ENCODE measurements around the gene TIMP1. TPM values are rescaled to one million over a fixed set of nuclear protein-coding genes. Genes with fewer than 3 reads are reported as not detected.
A peak's percentile ranks its signal among the peaks of the same experiment; 100 is the strongest.

The TIMP1 gene
- total and polyA plus RNA-seq, 2 experiments from 2014 or later, result 671 to 5,452 TPM

GRCh38 chrX:47587091-47587891 lies 5.1 kb downstream of the TIMP1 start:
- Histone ChIP-seq H3K4me1 (ENCODE audit: insufficient read depth) (no peaks in the 10 kb centered on the region), H3K9me3 (ENCODE audit: low read depth) (no peaks in the 10 kb centered on the region), H3K27me3 (no peaks in the 10 kb centered on the region), H3K4me3 (no peak overlapping the region), H3K9me2 (replicated peaks; ENCODE audit: insufficient read depth) (no peaks in the 10 kb centered on the region), H3K36me3 (replicated peaks; ENCODE audit: insufficient read depth, low read depth) (no peaks in the 10 kb centered on the region), H2AFZ (no peak overlapping the region), H3K4me2 (no peak overlapping the region), H3K79me2 (no peaks in the 10 kb centered on the region), H3K27ac (no peak overlapping the region), H4K20me1 (ENCODE audit: insufficient read depth, poor library complexity, severe bottlenecking) (no peaks in the 10 kb centered on the region)
- TF ChIP-seq EZH2phosphoT487 (IDR thresholded peaks at IDR 0.05; ENCODE audit: low read depth, severe bottlenecking, unreplicated experiment) (no peak), EZH2 (IDR thresholded peaks at IDR 0.05; ENCODE audit: borderline replicate concordance) (no peak)
- WGBS (ENCODE audit: low lambda C conversion rate, missing lambda C conversion rate), result 56% methylated on average over 4 of the region's 4 CpGs
- no peak for DNase-seq (ENCODE audit: low spot score)

- TF ChIP-seq EZH2 (IDR thresholded peaks at IDR 0.05; ENCODE audit: borderline replicate concordance) (no peak), EZH2phosphoT487 (IDR thresholded peaks at IDR 0.05; ENCODE audit: low read depth, severe bottlenecking, unreplicated experiment) (no peak), CTCF (IDR thresholded peaks at IDR 0.05; ENCODE audit: poor library complexity) (no peak)
- no peak overlapping the region for H2AFZ ChIP-seq
- no peaks in the 10 kb centered on the region for H3K9me2 ChIP-seq (replicated peaks; ENCODE audit: insufficient read depth)
- H3K4me2 ChIP-seq, result no peak overlapping the region
- no peaks in the 10 kb centered on the region for H3K27me3 ChIP-seq
- H3K36me3 ChIP-seq (replicated peaks; ENCODE audit: insufficient read depth, low read depth), result no peaks in the 10 kb centered on the region
- H3K27ac ChIP-seq, result no peak overlapping the region
- H3K4me1 ChIP-seq (ENCODE audit: insufficient read depth), result no peaks in the 10 kb centered on the region
- H3K4me3 ChIP-seq, result no peak overlapping the region
- no peaks in the 10 kb centered on the region for H4K20me1 ChIP-seq (ENCODE audit: insufficient read depth, poor library complexity, severe bottlenecking)
- peak; percentile 13 for DNase-seq (ENCODE audit: low spot score)
- no peaks in the 10 kb centered on the region for H3K9me3 ChIP-seq (ENCODE audit: low read depth)
- 73% methylated on average over 16 of the region's 16 CpGs for WGBS (ENCODE audit: low lambda C conversion rate, missing lambda C conversion rate)
- H3K79me2 ChIP-seq, result no peaks in the 10 kb centered on the region
These were observed 5.9 kb downstream of the TIMP1 start for GRCh38 chrX:47587906-47588735.

- TF ChIP-seq EZH2phosphoT487 (IDR thresholded peaks at IDR 0.05; ENCODE audit: low read depth, severe bottlenecking, unreplicated experiment), result no peak
- no peak for TF ChIP-seq CTCF (IDR thresholded peaks at IDR 0.05; ENCODE audit: poor library complexity)
- no peak for TF ChIP-seq EZH2 (IDR thresholded peaks at IDR 0.05; ENCODE audit: borderline replicate concordance)
- Histone ChIP-seq H3K9me3 (ENCODE audit: low read depth) (no peaks in the 10 kb centered on the region), H2AFZ (no peak overlapping the region), H3K4me2 (no peak overlapping the region), H3K27me3 (no peaks in the 10 kb centered on the region), H3K4me3 (no peak overlapping the region), H3K9me2 (replicated peaks; ENCODE audit: insufficient read depth) (no peaks in the 10 kb centered on the region), H3K27ac (no peak overlapping the region), H4K20me1 (ENCODE audit: insufficient read depth, poor library complexity, severe bottlenecking) (no peaks in the 10 kb centered on the region), H3K79me2 (no peaks in the 10 kb centered on the region), H3K36me3 (replicated peaks; ENCODE audit: insufficient read depth, low read depth) (no peaks in the 10 kb centered on the region), H3K4me1 (ENCODE audit: insufficient read depth) (peaks cover 3% of the 10 kb centered on the region)
- WGBS (ENCODE audit: low lambda C conversion rate, missing lambda C conversion rate), result 79% methylated on average over 5 of the region's 5 CpGs
- DNase-seq (ENCODE audit: low spot score), result no peak
These were observed 8.7 kb downstream of the TIMP1 start for GRCh38 chrX:47590984-47591383.

- Histone ChIP-seq H3K36me3 (replicated peaks; ENCODE audit: insufficient read depth, low read depth) (no peaks in the 10 kb centered on the region), H2AFZ (no peak overlapping the region), H3K27ac (no peak overlapping the region), H3K4me1 (ENCODE audit: insufficient read depth) (peaks cover 3% of the 10 kb centered on the region), H3K9me3 (ENCODE audit: low read depth) (no peaks in the 10 kb centered on the region), H4K20me1 (ENCODE audit: insufficient read depth, poor library complexity, severe bottlenecking) (no peaks in the 10 kb centered on the region), H3K4me3 (no peak overlapping the region), H3K79me2 (no peaks in the 10 kb centered on the region), H3K27me3 (no peaks in the 10 kb centered on the region), H3K4me2 (no peak overlapping the region), H3K9me2 (replicated peaks; ENCODE audit: insufficient read depth) (no peaks in the 10 kb centered on the region)
- no peak for DNase-seq (ENCODE audit: low spot score)
- no peak for TF ChIP-seq EZH2phosphoT487 (IDR thresholded peaks at IDR 0.05; ENCODE audit: low read depth, severe bottlenecking, unreplicated experiment)
- no peak for TF ChIP-seq EZH2 (IDR thresholded peaks at IDR 0.05; ENCODE audit: borderline replicate concordance)
- TF ChIP-seq CTCF (IDR thresholded peaks at IDR 0.05; ENCODE audit: poor library complexity), result no peak
- WGBS (ENCODE audit: low lambda C conversion rate, missing lambda C conversion rate), result 70% methylated on average over 4 of the region's 4 CpGs
These were observed 11.3 kb downstream of the TIMP1 start for GRCh38 chrX:47593522-47593921.

All from hepatocyte (in vitro differentiated cells).